OCI-LY3 (cell line): Measurements from ENCODE around the gene CMAS.

Experiments used
- H2AFZ ChIP-seq: fragments of 200-600, 300-600 bp; shearing (Covaris generic); 2 replicates; pipeline ENCODE4 v1.6.0; 2014; ENCODE audit warnings: antibody characterized with exemption, low read depth, low read length
- H3K27ac ChIP-seq: fragments of 200-600, 300-600 bp; sonication (generic); 2 replicates; pipeline ENCODE4 v1.5.1; 2014; ENCODE audit warnings: mild to moderate bottlenecking, low read length, moderate library complexity, mixed read lengths
- H3K27me3 ChIP-seq: fragments of 200-600, 300-600 bp; sonication (generic); 2 replicates; pipeline ENCODE4 v1.6.1; 2014; ENCODE audit warnings: low read depth, low read length, mixed read lengths
- H3K36me3 ChIP-seq: fragments of 200-600, 300-600 bp; sonication (generic); replicated peaks from 2 replicates; pipeline ENCODE3; 2014; ENCODE audit warnings: low read depth, low read length, mixed read lengths
- H3K4me1 ChIP-seq: fragments of 300-600, 200-600 bp; sonication (generic); 2 replicates; pipeline ENCODE4 v1.6.1; 2014; ENCODE audit warnings: low read length, mixed read lengths
- H3K4me2 ChIP-seq: fragments of 200-600, 300-600 bp; sonication (generic); 2 replicates; pipeline ENCODE4 v1.6.1; 2014; ENCODE audit warnings: low read length, mixed read lengths
- H3K4me3 ChIP-seq: fragments of 300-600, 200-600 bp; sonication (generic); 2 replicates; pipeline ENCODE4 v1.5.1; 2014; ENCODE audit warnings: antibody characterized with exemption, mild to moderate bottlenecking, low read length, moderate library complexity
- H3K79me2 ChIP-seq: fragments of 300-600, 200-600 bp; shearing (Covaris generic); 2 replicates; pipeline ENCODE4 v1.6.1; 2014; ENCODE audit warnings: mild to moderate bottlenecking, low read length, mixed read lengths
- H3K9ac ChIP-seq: fragments of 300-600, 200-600 bp; shearing (Covaris generic); 2 replicates; pipeline ENCODE4 v1.6.0; 2014; ENCODE audit warnings: mild to moderate bottlenecking, low read length, moderate library complexity
- H3K9me3 ChIP-seq: fragments of 200-600, 300-600 bp; shearing (Covaris generic); 2 replicates; pipeline ENCODE4 v1.6.1; 2014; ENCODE audit warnings: low read length, mixed read lengths; ENCODE audit not compliant: insufficient read depth
- H4K20me1 ChIP-seq: fragments of 200-600, 300-600 bp; sonication (generic); 2 replicates; pipeline ENCODE4 v1.6.1; 2016; ENCODE audit warnings: low read length, mixed read lengths; ENCODE audit not compliant: insufficient read depth
- EZH2phosphoT487 ChIP-seq: fragments of 200-600 bp; shearing (Covaris generic); IDR thresholded peaks from 2 replicates; pipeline ENCODE4 v1.6.1; 2018; ENCODE audit warnings: antibody characterized with exemption, mixed run types, low read depth
- TF ChIP-seq, protein P1 (sequence below): fragments of 200-600, 300-600 bp; sonication (generic); IDR thresholded peaks from 2 replicates; pipeline ENCODE4 v1.5.1; 2014; ENCODE audit warnings: antibody characterized with exemption, low read length, low read depth

The CMAS gene

DNA sequence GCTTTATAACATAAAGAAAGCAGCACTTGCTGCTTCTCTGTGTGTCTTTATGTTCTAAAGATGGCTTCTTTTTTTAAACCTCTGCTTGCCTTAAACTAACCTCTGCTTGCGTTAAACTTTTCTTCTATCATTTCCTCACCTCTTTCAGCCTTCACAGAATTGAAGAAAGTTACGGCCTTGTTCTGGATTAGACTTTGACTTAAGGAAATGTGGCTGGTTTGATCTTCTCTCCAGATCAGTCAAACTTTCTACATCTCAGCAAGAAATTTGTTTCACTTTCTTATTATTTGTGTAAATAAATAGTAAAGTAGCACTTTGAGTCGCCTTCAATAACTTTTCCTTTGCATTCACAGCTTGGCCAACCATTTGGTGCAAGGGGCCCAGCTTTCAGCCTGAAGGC is 64.2 kb downstream of the CMAS start:
- H3K4me3 ChIP-seq: no peak overlapping the region
- no peak overlapping the region for H3K27ac ChIP-seq
- H3K9me3 ChIP-seq: no peaks in the 10 kb centered on the region
- H4K20me1 ChIP-seq: no peaks in the 10 kb centered on the region
- no peaks in the 10 kb centered on the region for H3K27me3 ChIP-seq
- H3K36me3 ChIP-seq: no peaks in the 10 kb centered on the region
- H2AFZ ChIP-seq: 0 out of 2 replicates have a peak overlapping the region, but pooled peaks have one; percentile 4
- no peak for TF ChIP-seq EZH2phosphoT487
- TF ChIP-seq, protein P1, sequence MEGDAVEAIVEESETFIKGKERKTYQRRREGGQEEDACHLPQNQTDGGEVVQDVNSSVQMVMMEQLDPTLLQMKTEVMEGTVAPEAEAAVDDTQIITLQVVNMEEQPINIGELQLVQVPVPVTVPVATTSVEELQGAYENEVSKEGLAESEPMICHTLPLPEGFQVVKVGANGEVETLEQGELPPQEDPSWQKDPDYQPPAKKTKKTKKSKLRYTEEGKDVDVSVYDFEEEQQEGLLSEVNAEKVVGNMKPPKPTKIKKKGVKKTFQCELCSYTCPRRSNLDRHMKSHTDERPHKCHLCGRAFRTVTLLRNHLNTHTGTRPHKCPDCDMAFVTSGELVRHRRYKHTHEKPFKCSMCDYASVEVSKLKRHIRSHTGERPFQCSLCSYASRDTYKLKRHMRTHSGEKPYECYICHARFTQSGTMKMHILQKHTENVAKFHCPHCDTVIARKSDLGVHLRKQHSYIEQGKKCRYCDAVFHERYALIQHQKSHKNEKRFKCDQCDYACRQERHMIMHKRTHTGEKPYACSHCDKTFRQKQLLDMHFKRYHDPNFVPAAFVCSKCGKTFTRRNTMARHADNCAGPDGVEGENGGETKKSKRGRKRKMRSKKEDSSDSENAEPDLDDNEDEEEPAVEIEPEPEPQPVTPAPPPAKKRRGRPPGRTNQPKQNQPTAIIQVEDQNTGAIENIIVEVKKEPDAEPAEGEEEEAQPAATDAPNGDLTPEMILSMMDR: no peak
- H3K4me1 ChIP-seq: no peaks in the 10 kb centered on the region
- H3K9ac ChIP-seq: no peak overlapping the region
- no peak overlapping the region for H3K4me2 ChIP-seq
- no peaks in the 10 kb centered on the region for H3K79me2 ChIP-seq
